Colonic mucosa (tissue), 4 donors: ENCODE measurements around the gene LHPP. TPM values are rescaled to one million over a fixed set of nuclear protein-coding genes. Genes with fewer than 3 reads are reported as not detected.

Experiments used
- DNase-seq: peaks from one replicate; pipeline ENCODE4 v3.0.0-alpha.2; 2020
- H3K27ac ChIP-seq: fragments of 200-600 bp; one replicate; pipeline ENCODE4 v1.8.0; 2021
- H3K27me3 ChIP-seq: fragments of 200-600 bp; one replicate; pipeline ENCODE4 v1.8.0; 2021
- H3K36me3 ChIP-seq: fragments of 200-600 bp; one replicate; pipeline ENCODE4 v1.8.0; 2021
- H3K4me1 ChIP-seq: fragments of 200-600 bp; one replicate; pipeline ENCODE4 v1.8.0; 2021; ENCODE audit warnings: mild to moderate bottlenecking
- H3K4me3 ChIP-seq: fragments of 200-600 bp; one replicate; pipeline ENCODE4 v1.8.0; 2021
- H3K9ac ChIP-seq, 2 donors: one replicate each; pipeline ENCODE4 v1.7.0; 2013; ENCODE audit warnings: control low read depth in 2 of 2, low read depth in 2 of 2, low read length in 2 of 2
- H3K9me3 ChIP-seq: fragments of 200-600 bp; one replicate; pipeline ENCODE4 v1.8.0; 2021
- intact Hi-C: fragments of 100-400 bp; cut with DNase I; formaldehyde crosslinking; loops from one replicate; pipeline ENCODE4 v1.14.1; 2022
- total RNA-seq, 2 donors: library from RNA; stranded (reverse); fragmentation: NEBNext Ultra II Directional in 1 of 2; extraction: Animal tissue kit (Norgen Biotek cat#: 25700) in 1 of 2; gene quantifications; one replicate each; pipeline ENCODE4 v1.2.1, GENCODE V29; 2021
- TF ChIP-seq, protein P1 (sequence below): fragments of 200-600 bp; IDR thresholded peaks from one replicate; pipeline ENCODE4 v1.8.0; 2022; ENCODE audit warnings: antibody characterized with exemption, mild to moderate bottlenecking
- donor health status: healthy.
- donor health status: DM: no; HTN: no; CAD: no.
- donor health status: DM: no; HTN: no; CAD: no.

Gene LHPP
- total RNA-seq, 2 donors from 2014 or later, result 12.8 to 24.6 TPM

DNA sequence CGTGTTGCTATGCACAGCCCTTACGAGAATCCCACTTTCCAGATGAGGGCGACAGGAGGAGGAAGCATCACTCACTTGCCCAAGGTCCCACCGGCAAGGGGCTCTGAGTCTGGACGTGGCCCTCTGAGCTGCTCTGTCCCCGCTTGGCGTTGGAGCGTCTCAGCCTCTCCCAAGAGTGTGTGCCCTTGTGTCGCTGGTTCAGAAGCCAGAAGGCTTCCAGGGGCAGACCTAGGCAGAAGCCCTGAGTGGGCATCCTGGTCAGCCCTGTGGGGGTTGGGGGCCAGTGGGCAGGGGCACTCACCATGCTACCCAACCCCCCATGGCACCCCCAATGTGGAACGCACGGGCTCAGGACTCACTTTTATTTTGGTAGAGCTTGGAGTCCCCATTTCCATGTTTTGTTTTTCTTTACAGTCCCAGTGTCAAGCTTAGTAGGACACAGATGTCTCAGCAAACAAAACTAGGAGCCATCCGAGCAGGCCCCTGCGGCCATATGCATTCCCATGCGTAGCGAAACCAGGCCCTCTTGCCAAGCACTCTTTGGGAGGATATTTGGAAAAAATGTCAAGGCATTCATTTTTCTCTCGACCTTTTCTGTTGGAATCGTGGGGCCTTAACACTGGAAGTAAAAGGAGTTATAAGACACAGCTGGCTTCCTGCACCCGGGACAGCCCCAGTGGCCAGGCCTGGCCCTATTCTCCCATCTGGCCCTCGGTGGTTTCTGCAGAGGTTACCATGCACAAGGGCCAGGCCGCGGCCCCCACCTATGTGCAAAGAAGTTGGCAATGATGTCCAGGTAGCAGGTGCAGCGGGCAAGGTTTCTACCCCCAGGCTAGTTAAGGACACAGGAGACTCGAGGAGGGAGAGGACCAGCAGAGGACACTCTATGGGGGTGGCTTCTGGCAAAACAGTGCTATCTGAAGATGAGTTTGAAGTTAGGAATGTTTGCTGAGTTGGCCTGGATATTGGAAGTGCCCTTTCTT, 97.0 kb downstream of the LHPP start:
- Histone ChIP-seq H3K4me3 (no peak overlapping the region), H3K27ac (no peak overlapping the region), H3K9me3 (no peaks in the 10 kb centered on the region), H3K36me3 (no peaks in the 10 kb centered on the region), H3K4me1 (no peaks in the 10 kb centered on the region), H3K9ac (no peak overlapping the region), H3K27me3 (no peaks in the 10 kb centered on the region)
- DNase-seq, result no peak
- TF ChIP-seq, protein P1, sequence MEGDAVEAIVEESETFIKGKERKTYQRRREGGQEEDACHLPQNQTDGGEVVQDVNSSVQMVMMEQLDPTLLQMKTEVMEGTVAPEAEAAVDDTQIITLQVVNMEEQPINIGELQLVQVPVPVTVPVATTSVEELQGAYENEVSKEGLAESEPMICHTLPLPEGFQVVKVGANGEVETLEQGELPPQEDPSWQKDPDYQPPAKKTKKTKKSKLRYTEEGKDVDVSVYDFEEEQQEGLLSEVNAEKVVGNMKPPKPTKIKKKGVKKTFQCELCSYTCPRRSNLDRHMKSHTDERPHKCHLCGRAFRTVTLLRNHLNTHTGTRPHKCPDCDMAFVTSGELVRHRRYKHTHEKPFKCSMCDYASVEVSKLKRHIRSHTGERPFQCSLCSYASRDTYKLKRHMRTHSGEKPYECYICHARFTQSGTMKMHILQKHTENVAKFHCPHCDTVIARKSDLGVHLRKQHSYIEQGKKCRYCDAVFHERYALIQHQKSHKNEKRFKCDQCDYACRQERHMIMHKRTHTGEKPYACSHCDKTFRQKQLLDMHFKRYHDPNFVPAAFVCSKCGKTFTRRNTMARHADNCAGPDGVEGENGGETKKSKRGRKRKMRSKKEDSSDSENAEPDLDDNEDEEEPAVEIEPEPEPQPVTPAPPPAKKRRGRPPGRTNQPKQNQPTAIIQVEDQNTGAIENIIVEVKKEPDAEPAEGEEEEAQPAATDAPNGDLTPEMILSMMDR, result no peak
- intact Hi-C loops, result no loop called here

DNA sequence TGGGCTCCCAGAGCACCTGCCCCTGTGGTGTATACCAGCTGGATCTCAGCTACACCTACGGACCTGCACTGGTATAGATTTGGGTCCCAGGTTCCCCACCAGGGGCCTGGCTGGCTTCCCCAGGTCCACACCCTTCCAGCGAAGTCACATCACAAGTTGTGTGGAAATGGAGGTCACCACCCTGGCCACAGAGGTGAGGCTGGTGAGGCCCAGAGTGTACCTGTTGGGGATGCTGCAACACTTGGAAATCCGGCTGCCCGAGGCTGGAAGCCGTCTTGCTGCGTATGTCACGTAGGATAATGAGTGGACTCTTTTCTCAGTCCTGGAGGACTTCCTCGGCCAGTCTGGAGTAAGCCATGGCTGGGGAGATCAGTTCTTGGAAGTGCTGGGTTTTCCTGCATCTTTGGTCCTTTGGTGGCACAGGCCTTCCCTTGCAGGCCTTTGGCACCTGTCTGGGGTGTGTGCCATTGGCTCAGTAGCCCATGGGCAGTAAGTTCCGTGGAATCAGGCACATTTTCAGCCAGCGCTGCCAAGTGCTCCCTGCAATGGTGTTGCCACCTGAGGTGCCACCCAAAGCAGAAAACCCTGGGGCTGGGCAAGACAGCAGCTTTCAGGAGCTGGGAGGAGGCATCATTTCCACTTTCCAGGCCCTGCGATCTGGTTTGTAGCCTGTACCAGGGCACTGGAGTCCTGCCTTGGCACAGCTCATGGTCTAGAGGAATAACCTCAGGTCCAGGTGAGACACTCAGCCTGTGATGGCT, 97.9 kb downstream of the LHPP start:
- TF ChIP-seq, protein P1, result no peak
- no peaks in the 10 kb centered on the region for H3K27me3 ChIP-seq
- H3K36me3 ChIP-seq, result no peaks in the 10 kb centered on the region
- H3K27ac ChIP-seq, result no peak overlapping the region
- no peaks in the 10 kb centered on the region for H3K4me1 ChIP-seq
- no peak overlapping the region for H3K9ac ChIP-seq
- DNase-seq, result no peak
- no peaks in the 10 kb centered on the region for H3K9me3 ChIP-seq
- no peak overlapping the region for H3K4me3 ChIP-seq
- intact Hi-C loops, result no loop called here

DNA sequence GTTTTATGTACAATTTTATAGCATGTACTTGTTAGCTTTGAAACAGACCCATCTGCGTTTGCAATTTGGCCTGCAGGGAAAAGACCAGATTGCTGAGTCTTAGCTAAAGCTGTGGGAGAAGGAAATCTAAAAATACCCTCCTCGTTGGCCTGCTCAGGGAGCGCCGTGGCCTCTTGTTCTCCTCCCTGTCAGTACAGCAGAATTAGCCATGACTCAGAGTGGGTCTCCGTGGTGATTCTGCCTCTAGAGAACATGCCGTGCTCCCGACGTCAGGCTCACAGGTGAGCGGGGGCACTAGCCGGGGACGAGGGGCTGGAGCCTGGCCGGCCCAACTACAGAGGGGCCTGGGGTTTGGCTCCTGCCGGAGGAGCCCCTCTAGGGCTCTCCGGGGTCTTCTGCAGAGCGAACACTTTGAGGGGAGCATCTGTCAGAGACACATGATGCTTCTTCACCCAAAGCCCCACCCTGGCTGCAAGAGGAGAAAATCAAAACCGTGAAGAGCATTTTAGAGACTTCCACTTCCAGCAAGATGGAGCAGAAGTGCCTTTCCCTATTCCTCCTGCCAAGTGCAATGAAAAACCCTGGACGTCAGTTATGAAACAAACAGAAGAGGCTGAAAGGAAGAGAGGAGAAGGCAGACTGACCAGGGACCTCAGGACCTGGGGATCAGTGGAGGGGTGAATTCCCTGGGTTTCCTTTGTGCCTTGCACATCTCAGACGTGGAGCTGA, 98.9 kb downstream of the LHPP start:
- DNase-seq, result no peak
- Histone ChIP-seq H3K27ac (no peak overlapping the region), H3K36me3 (no peaks in the 10 kb centered on the region), H3K9ac (no peak overlapping the region), H3K4me1 (no peaks in the 10 kb centered on the region), H3K4me3 (no peak overlapping the region), H3K9me3 (no peaks in the 10 kb centered on the region), H3K27me3 (no peaks in the 10 kb centered on the region)
- intact Hi-C loops, result no loop called here
- TF ChIP-seq, protein P1, result no peak

DNA sequence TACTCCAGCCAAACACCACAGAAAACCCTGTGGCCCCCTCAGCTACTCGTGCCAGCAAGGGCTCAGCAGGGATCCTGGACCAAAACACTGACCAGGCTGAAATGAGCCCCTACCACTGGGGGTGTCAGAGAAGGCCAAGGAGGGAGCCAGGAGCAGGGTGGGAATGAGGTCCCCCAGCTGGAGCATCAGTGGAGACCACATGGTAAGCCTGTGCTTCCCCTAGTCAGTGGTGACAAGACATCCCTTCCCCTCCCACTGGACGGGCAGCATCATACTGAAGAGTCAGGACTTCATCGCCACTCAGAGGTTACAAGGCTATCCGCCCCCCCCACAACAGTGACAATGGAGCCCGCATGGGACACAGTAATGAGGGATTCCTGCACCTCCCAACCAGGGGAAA, 99.6 kb downstream of the LHPP start:
- H3K27me3 ChIP-seq, result no peaks in the 10 kb centered on the region
- no peak overlapping the region for H3K9ac ChIP-seq
- no peak overlapping the region for H3K27ac ChIP-seq
- no peaks in the 10 kb centered on the region for H3K4me1 ChIP-seq
- TF ChIP-seq, protein P1, result no peak
- H3K9me3 ChIP-seq, result no peaks in the 10 kb centered on the region
- intact Hi-C loops, result no loop called here
- no peak for DNase-seq
- no peaks in the 10 kb centered on the region for H3K36me3 ChIP-seq
- no peak overlapping the region for H3K4me3 ChIP-seq

DNA sequence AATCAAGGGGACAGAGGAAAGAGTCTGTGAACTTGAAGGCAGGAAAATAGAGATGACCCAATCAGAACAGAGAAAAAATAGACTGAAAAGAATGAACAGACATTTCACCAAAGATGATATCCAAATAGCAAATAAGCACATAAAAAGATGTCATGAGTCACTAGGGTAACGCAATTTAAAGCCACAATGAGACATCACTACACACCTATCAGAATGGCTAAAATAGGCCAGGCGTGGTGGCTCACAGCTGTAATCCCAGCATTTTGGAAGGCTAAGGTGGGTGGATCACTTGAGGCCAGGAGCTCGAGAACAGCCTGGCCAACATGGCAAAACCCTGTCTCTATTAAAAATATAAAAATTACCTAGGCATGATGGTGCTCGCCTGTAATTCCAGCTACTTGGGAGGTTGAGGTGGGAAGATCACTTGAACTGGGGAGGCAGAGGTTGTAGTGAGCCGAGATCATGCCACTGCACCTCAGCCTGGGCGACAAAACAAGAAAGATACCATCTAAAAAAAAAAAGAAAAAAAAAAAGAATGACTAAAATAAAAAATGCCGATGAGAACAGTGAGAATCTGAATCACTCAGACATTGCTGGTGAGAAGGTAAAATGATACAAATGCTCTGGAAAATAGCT, 100.9 kb downstream of the LHPP start:
- Histone ChIP-seq H3K9ac (no peak overlapping the region), H3K9me3 (no peaks in the 10 kb centered on the region), H3K27ac (no peak overlapping the region), H3K4me1 (no peaks in the 10 kb centered on the region), H3K27me3 (no peaks in the 10 kb centered on the region), H3K4me3 (no peak overlapping the region), H3K36me3 (no peaks in the 10 kb centered on the region)
- DNase-seq, result no peak
- TF ChIP-seq, protein P1, result no peak
- intact Hi-C loops, result no loop called here
